Mesodermal cell (in vitro differentiated cells): Measurements from ENCODE around the gene SH3PXD2A.

Experiments used
- H3K27ac ChIP-seq: 2 replicates; pipeline ENCODE4 v1.7.0; 2013; ENCODE audit warnings: mild to moderate bottlenecking, low read depth, low read length, moderate library complexity; ENCODE audit not compliant: severe bottlenecking
- H3K36me3 ChIP-seq: 2 replicates; pipeline ENCODE4 v1.7.1; 2013; ENCODE audit warnings: mild to moderate bottlenecking, low read length, moderate library complexity; ENCODE audit not compliant: control insufficient read depth, insufficient read depth
- H3K4me1 ChIP-seq: one replicate; pipeline ENCODE4 v1.7.1; 2013; ENCODE audit warnings: mild to moderate bottlenecking, low read length; ENCODE audit not compliant: insufficient read depth, control insufficient read depth, poor library complexity, severe bottlenecking
- H3K4me3 ChIP-seq: 2 replicates; pipeline ENCODE4 v1.7.0; 2013; ENCODE audit warnings: low read length, control low read depth, mild to moderate bottlenecking; ENCODE audit not compliant: insufficient read depth, poor library complexity, severe bottlenecking; ENCODE audit errors: extremely low read depth
- H3K9me3 ChIP-seq: 2 replicates; pipeline ENCODE4 v1.7.1; 2013; ENCODE audit warnings: mild to moderate bottlenecking, low read length, moderate library complexity; ENCODE audit not compliant: control insufficient read depth
- whole genome bisulfite sequencing, 2 experiments: methylation state at CpG; one replicate each; pipeline ENCODE4 v1.1.5; 2013; ENCODE audit warnings: missing lambda C conversion rate in 2 of 2; ENCODE audit not compliant: insufficient coverage in 2 of 2; 5-methylcytosine and 5-hydroxymethylcytosine counted together

Gene SH3PXD2A

GRCh38 chr10:103555325-103555649, 300.1 kb downstream of the SH3PXD2A start:
- Histone ChIP-seq H3K4me3 (peak overlapping the region; percentile 33), H3K9me3 (no peaks in the 10 kb centered on the region), H3K36me3 (no peaks in the 10 kb centered on the region), H3K27ac (no peak overlapping the region), H3K4me1 (no peaks in the 10 kb centered on the region)
- 3 to 11% methylated on average over 12 of the region's 18 CpGs for WGBS, 2 experiments

DNA sequence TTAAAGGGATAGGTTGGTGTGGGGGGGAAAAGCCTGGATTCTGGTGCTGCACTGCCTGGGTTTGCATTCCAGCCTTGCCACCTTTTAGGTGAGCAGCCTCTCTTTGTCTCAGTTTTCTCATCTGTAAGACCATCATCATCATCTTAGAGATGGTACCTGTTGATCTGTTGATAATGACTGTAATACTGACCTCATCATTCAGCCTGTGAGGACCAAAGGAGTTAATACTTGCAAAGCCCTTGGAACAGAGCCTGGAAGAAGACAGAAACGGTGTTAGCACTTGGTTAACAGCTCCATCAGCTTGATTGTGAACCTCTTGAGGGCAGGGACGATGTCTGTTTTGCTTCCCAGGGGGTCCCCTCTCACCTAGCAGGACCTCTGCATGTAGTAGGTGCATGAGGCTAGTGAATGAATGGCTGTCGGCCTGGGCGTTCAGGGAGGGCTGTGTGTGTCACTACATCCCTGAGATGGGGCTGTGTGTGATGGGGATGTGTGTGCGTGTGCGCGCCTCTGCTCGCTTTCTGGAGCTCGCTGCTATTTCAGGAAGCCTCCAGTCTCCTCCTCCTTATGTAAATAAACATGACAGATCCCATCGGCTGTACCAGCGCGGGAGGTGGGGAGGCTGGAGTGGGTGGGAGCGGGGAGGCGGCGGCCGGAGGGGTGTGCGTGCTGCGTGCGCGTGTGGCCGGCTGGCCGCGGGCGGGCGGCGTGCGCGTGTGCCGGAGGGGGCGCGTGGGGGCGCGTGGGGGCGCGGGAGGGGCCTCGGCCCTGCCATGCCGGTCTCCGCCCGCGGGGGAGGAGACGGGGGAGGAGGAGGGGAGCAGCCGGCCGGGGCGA, 300.7 kb downstream of the SH3PXD2A start:
- Histone ChIP-seq H3K4me1 (no peaks in the 10 kb centered on the region), H3K27ac (no peak overlapping the region), H3K9me3 (no peaks in the 10 kb centered on the region), H3K36me3 (no peaks in the 10 kb centered on the region), H3K4me3 (peak overlapping the region; percentile 33)
- 10 to 14% methylated on average over 7 to 9 of the region's 44 CpGs for WGBS, 2 experiments

DNA sequence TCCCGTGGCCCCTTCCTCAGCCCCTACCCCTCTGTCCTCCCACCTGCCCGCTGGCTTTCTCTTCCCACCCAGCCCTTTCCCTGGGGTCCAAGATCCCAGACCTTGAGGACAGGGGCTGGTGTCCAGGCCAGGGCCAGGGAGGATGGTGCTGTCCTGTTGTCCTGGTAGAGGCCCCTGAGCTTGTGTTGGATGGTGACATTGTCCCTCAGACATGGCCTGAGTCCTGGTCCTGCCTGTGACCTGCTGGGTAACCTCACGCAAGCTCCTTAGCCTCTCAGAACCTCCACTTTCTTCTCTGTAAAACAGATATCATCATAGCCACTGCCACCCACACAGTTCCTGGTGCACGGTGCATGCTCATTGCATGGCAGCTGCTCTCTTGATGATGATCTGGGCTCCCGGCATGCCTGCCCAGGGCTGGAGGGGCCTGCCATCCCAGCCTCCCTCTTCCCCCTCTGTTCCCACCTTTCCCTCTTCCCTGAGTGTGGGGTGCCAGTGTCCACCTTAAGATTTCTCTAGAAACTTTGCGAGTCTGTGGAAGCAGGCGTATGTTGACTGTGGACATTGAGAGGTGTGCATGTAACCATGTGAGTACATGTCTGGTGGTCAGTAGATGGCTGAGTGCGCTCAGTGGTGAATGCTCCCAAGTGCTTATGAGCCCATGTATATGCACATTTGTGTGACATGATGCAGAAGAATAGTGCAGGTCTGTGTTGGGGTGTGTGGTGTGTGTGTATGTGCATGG, 301.5 kb downstream of the SH3PXD2A start:
- H3K9me3 ChIP-seq = no peaks in the 10 kb centered on the region
- no peak overlapping the region for H3K27ac ChIP-seq
- no peaks in the 10 kb centered on the region for H3K4me1 ChIP-seq
- WGBS, 2 experiments = 89 to 98% methylated on average over 5 to 6 of the region's 8 CpGs
- no peaks in the 10 kb centered on the region for H3K36me3 ChIP-seq
- no peak overlapping the region for H3K4me3 ChIP-seq

GRCh38 chr10:103552856-103553742, 302.3 kb downstream of the SH3PXD2A start:
- no peaks in the 10 kb centered on the region for H3K9me3 ChIP-seq
- no peaks in the 10 kb centered on the region for H3K4me1 ChIP-seq
- no peak overlapping the region for H3K27ac ChIP-seq
- no peaks in the 10 kb centered on the region for H3K36me3 ChIP-seq
- WGBS, 2 experiments = 90 to 93% methylated on average over 19 of the region's 20 CpGs
- no peak overlapping the region for H3K4me3 ChIP-seq

GRCh38 chr10:103551619-103552602, 303.5 kb downstream of the SH3PXD2A start:
- Histone ChIP-seq H3K36me3 (no peaks in the 10 kb centered on the region), H3K9me3 (no peaks in the 10 kb centered on the region), H3K4me3 (no peak overlapping the region), H3K27ac (no peak overlapping the region), H3K4me1 (no peaks in the 10 kb centered on the region)
- WGBS, 2 experiments = 88 to 89% methylated on average over 8 of the region's 10 CpGs

DNA sequence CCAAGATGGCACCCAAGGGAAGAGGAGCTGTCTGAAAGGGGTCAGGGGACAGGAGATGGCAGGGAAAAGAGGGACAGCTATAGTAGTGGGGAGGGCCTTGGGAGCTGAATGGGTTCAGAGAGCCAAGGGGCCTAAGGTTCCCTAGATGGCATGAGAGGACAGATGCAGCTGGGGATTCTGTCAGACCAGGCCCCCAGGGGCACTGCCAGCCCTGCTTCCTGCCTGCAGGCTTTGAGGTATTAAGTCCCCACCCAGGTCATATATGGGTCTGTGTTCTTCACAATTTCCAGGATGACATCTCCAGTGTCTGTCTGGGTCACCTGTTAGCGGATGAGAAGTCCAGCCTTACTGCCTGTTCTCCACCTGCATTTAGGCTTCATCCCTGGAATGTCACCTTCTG, 305.1 kb downstream of the SH3PXD2A start:
- no peaks in the 10 kb centered on the region for H3K4me1 ChIP-seq
- no peak overlapping the region for H3K4me3 ChIP-seq
- H3K36me3 ChIP-seq = no peaks in the 10 kb centered on the region
- H3K9me3 ChIP-seq = no peaks in the 10 kb centered on the region
- 86 to 91% methylated on average over 1 of the region's 1 CpG for WGBS, 2 experiments
- no peak overlapping the region for H3K27ac ChIP-seq

GRCh38 chr10:103549349-103549685, 306.1 kb downstream of the SH3PXD2A start:
- no peak overlapping the region for H3K27ac ChIP-seq
- H3K9me3 ChIP-seq = no peaks in the 10 kb centered on the region
- H3K4me1 ChIP-seq = no peaks in the 10 kb centered on the region
- H3K4me3 ChIP-seq = no peak overlapping the region
- H3K36me3 ChIP-seq = no peaks in the 10 kb centered on the region
- 80 to 86% methylated on average over 2 of the region's 3 CpGs for WGBS, 2 experiments

GRCh38 chr10:103548581-103549348, 306.6 kb downstream of the SH3PXD2A start:
- Histone ChIP-seq H3K36me3 (no peaks in the 10 kb centered on the region), H3K4me1 (no peaks in the 10 kb centered on the region), H3K27ac (no peak overlapping the region), H3K9me3 (no peaks in the 10 kb centered on the region), H3K4me3 (no peak overlapping the region)
- 86 to 93% methylated on average over 11 of the region's 12 CpGs for WGBS, 2 experiments

GRCh38 chr10:103548006-103548405, 307.4 kb downstream of the SH3PXD2A start:
- Histone ChIP-seq H3K36me3 (no peaks in the 10 kb centered on the region), H3K4me1 (no peaks in the 10 kb centered on the region), H3K27ac (no peak overlapping the region), H3K9me3 (no peaks in the 10 kb centered on the region), H3K4me3 (no peak overlapping the region)
- WGBS, 2 experiments = 92 to 100% methylated on average over 1 to 2 of the region's 3 CpGs
